WI38 (cell line): ENCODE measurements around the gene ABHD2.
"Not testable (repeated sequence)": the region's sequence is repeated elsewhere in the genome, so short reads cannot be mapped to it uniquely, and the experiment has no call there.

ENCODE experiments used
- H3K4me3 ChIP-seq: 2 replicates; pipeline ENCODE4 v1.5.1; 2011; ENCODE audit warnings: low read depth, mild to moderate bottlenecking, control low read depth, low read length
- TF ChIP-seq, protein P1 (sequence below): IDR thresholded peaks from 2 replicates; pipeline ENCODE4 v1.5.1; 2012; ENCODE audit warnings: low read depth, mild to moderate bottlenecking, control low read depth, low read length

ABHD2 gene

GRCh38 chr15:89131731-89132130, 43.5 kb downstream of the ABHD2 start:
- TF ChIP-seq, protein P1, sequence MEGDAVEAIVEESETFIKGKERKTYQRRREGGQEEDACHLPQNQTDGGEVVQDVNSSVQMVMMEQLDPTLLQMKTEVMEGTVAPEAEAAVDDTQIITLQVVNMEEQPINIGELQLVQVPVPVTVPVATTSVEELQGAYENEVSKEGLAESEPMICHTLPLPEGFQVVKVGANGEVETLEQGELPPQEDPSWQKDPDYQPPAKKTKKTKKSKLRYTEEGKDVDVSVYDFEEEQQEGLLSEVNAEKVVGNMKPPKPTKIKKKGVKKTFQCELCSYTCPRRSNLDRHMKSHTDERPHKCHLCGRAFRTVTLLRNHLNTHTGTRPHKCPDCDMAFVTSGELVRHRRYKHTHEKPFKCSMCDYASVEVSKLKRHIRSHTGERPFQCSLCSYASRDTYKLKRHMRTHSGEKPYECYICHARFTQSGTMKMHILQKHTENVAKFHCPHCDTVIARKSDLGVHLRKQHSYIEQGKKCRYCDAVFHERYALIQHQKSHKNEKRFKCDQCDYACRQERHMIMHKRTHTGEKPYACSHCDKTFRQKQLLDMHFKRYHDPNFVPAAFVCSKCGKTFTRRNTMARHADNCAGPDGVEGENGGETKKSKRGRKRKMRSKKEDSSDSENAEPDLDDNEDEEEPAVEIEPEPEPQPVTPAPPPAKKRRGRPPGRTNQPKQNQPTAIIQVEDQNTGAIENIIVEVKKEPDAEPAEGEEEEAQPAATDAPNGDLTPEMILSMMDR = no peak
- no peak overlapping the region for H3K4me3 ChIP-seq

GRCh38 chr15:89132611-89133507, 44.6 kb downstream of the ABHD2 start:
- TF ChIP-seq, protein P1 = no peak
- H3K4me3 ChIP-seq = no peak overlapping the region

- H3K4me3 ChIP-seq = not testable (repeated sequence)
Measured at GRCh38 chr15:89135387-89136077, 47.3 kb downstream of the ABHD2 start.

DNA sequence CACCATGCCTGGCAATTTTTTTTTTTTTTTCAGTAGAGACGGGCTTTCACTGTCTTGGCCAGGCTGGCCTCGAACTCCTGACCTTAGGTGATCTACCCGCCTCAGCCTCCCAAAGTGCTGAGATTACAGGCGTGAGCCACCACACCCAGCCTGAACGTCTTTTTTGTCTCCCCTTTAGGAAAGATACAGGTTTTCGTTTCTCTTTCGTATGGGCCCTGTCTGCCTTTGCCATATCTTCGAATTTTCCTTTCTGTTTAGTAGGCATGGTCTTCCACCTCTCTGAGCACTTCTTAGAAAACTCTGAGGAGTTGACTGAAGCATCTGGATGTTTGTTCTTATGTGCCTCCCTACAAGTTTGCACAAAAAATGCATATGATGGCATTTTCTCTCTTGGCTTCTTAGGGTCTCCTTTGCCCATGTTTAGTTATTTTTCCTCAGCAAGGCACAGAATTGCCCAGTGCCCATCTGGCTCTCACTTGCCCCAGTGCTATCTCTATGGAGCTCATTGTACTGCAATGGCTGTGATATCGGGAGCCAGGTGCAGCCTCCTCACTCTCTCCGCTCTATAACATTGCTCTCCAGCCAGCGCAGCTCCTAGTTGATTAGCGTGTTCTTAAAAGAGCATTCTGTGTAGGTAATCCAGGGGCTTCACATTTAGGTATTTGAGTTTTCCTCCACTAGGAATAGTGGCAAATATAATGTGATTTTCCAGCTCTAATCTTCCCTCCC, 48.0 kb downstream of the ABHD2 start:
- H3K4me3 ChIP-seq = no peak overlapping the region
- TF ChIP-seq, protein P1 = no peak

DNA sequence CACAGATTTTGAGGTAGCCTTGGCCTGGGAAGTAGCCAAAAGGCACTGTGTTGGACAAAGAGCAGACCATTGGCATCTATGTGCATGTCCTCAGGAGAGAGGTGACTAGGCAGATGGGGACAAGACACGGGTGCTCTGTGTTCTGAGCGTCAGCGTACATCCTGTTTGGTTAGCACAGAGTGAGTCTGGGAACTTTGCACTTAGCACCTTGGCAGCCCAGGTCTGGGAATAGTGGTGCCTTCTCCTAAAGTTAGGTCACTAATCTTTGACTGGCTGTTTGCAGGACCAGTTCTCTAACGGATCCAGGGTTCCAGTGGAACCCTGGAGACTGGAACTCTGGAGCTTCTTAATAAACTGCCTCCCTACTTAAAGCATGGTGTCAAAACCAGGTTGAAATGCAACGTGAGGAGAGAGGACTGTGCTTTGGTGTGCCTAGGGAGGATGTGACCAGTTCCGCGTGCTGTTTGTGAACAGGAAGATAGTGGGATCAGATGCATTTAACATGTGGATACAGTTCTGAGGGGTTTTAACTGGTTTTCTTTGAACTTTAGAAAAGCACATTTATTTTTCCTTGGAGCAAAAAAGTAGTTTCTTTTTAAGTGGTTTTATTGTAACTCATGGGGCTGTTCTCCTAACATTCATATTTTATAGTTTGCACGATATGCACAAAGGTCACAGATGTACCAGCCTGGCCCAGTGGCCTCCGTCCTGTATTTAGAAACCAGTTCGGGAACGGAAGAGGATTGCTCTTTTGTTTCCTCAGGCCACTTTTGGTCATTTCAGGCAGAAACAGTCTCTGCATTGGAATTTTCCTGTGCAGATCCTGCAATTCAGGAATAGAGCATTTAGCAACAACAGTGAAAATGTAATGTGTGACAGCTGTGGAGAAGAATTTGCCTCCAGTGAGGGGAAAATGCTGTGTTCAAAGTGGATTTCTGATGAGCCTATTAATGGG, 48.8 kb downstream of the ABHD2 start:
- no peak overlapping the region for H3K4me3 ChIP-seq
- TF ChIP-seq, protein P1 = no peak

DNA sequence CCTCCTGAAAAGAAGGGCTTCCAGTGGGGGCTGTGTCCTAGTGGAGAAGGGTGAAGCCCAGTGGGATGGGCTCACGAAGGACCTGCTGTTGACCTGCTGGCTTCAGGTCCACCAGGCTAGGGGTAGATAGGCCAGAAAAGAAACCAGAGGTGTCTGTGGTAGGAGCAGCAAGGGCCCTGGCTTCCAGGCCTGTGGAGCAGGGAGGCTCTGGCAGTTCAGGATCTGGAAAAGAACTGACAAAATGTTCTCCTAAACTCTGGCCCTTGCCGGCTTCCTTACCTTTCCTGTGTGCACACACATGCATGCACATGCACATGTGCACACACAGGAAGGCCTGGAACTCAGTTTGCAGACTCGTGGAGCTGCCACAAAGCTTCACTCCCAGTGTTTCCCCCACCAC, 49.7 kb downstream of the ABHD2 start:
- no peak overlapping the region for H3K4me3 ChIP-seq
- TF ChIP-seq, protein P1 = no peak
